ENCODE measurements around the gene CMTM4.
"Not testable (repeated sequence)": the region's sequence is repeated elsewhere in the genome, so short reads cannot be mapped to it uniquely, and the experiment has no call there.

The CMTM4 gene

GRCh38 chr16:66627611-66628378, 68.7 kb downstream of the CMTM4 start:
- H3K27ac ChIP-seq (ENCODE audit: low read depth, low read length); H3K4me1 ChIP-seq (ENCODE audit: control insufficient read depth, insufficient read depth, low read length); H3K27me3 ChIP-seq (ENCODE audit: control insufficient read depth, insufficient read depth, low read length); H3K9ac ChIP-seq (ENCODE audit: low read length); H3K36me3 ChIP-seq (ENCODE audit: control insufficient read depth, insufficient read depth, low read length); H3K4me3 ChIP-seq (ENCODE audit: low read length): not testable (repeated sequence)

GRCh38 chr16:66623755-66624154, 72.8 kb downstream of the CMTM4 start:
- Histone ChIP-seq H3K27ac (ENCODE audit: low read depth, low read length) (no peak overlapping the region), H3K36me3 (ENCODE audit: control insufficient read depth, insufficient read depth, low read length) (peaks cover 3% of the 10 kb centered on the region), H3K9ac (ENCODE audit: low read length) (no peak overlapping the region), H3K27me3 (ENCODE audit: control insufficient read depth, insufficient read depth, low read length) (no peaks in the 10 kb centered on the region), H3K4me1 (ENCODE audit: control insufficient read depth, insufficient read depth, low read length) (peaks cover 1% of the 10 kb centered on the region), H3K4me3 (ENCODE audit: low read length) (no peak overlapping the region)

GRCh38 chr16:66622863-66623262, 73.7 kb downstream of the CMTM4 start:
- no peak overlapping the region for H3K27ac ChIP-seq (ENCODE audit: low read depth, low read length)
- H3K27me3 ChIP-seq (ENCODE audit: control insufficient read depth, insufficient read depth, low read length): no peaks in the 10 kb centered on the region
- H3K4me1 ChIP-seq (ENCODE audit: control insufficient read depth, insufficient read depth, low read length): peaks cover 5% of the 10 kb centered on the region
- H3K9ac ChIP-seq (ENCODE audit: low read length): no peak overlapping the region
- peaks cover 3% of the 10 kb centered on the region for H3K36me3 ChIP-seq (ENCODE audit: control insufficient read depth, insufficient read depth, low read length)
- H3K4me3 ChIP-seq (ENCODE audit: low read length): no peak overlapping the region

- peaks cover 5% of the 10 kb centered on the region for H3K4me1 ChIP-seq (ENCODE audit: control insufficient read depth, insufficient read depth, low read length)
- no peak overlapping the region for H3K9ac ChIP-seq (ENCODE audit: low read length)
- H3K27me3 ChIP-seq (ENCODE audit: control insufficient read depth, insufficient read depth, low read length): no peaks in the 10 kb centered on the region
- H3K36me3 ChIP-seq (ENCODE audit: control insufficient read depth, insufficient read depth, low read length): peaks cover 3% of the 10 kb centered on the region
- no peak overlapping the region for H3K27ac ChIP-seq (ENCODE audit: low read depth, low read length)
- H3K4me3 ChIP-seq (ENCODE audit: low read length): no peak overlapping the region
Measured at GRCh38 chr16:66621973-66622372, 74.6 kb downstream of the CMTM4 start.

- H3K4me3 ChIP-seq (ENCODE audit: low read length): no peak overlapping the region
- H3K4me1 ChIP-seq (ENCODE audit: control insufficient read depth, insufficient read depth, low read length): peaks cover 5% of the 10 kb centered on the region
- H3K36me3 ChIP-seq (ENCODE audit: control insufficient read depth, insufficient read depth, low read length): peaks cover 3% of the 10 kb centered on the region
- H3K27ac ChIP-seq (ENCODE audit: low read depth, low read length): no peak overlapping the region
- no peaks in the 10 kb centered on the region for H3K27me3 ChIP-seq (ENCODE audit: control insufficient read depth, insufficient read depth, low read length)
- no peak overlapping the region for H3K9ac ChIP-seq (ENCODE audit: low read length)
Measured at GRCh38 chr16:66620429-66620795, 76.1 kb downstream of the CMTM4 start.

GRCh38 chr16:66619534-66620428, 76.8 kb downstream of the CMTM4 start:
- Histone ChIP-seq H3K36me3 (ENCODE audit: control insufficient read depth, insufficient read depth, low read length) (peaks cover 3% of the 10 kb centered on the region), H3K4me1 (ENCODE audit: control insufficient read depth, insufficient read depth, low read length) (peaks cover 5% of the 10 kb centered on the region), H3K9ac (ENCODE audit: low read length) (no peak overlapping the region), H3K27me3 (ENCODE audit: control insufficient read depth, insufficient read depth, low read length) (no peaks in the 10 kb centered on the region), H3K4me3 (ENCODE audit: low read length) (no peak overlapping the region), H3K27ac (ENCODE audit: low read depth, low read length) (no peak overlapping the region)

GRCh38 chr16:66618588-66619375, 77.8 kb downstream of the CMTM4 start:
- H3K9ac ChIP-seq (ENCODE audit: low read length): no peak overlapping the region
- peaks cover 5% of the 10 kb centered on the region for H3K4me1 ChIP-seq (ENCODE audit: control insufficient read depth, insufficient read depth, low read length)
- H3K27ac ChIP-seq (ENCODE audit: low read depth, low read length): no peak overlapping the region
- H3K36me3 ChIP-seq (ENCODE audit: control insufficient read depth, insufficient read depth, low read length): peaks cover 3% of the 10 kb centered on the region
- no peaks in the 10 kb centered on the region for H3K27me3 ChIP-seq (ENCODE audit: control insufficient read depth, insufficient read depth, low read length)
- no peak overlapping the region for H3K4me3 ChIP-seq (ENCODE audit: low read length)

GRCh38 chr16:66617728-66618127, 78.8 kb downstream of the CMTM4 start:
- no peak overlapping the region for H3K9ac ChIP-seq (ENCODE audit: low read length)
- no peak overlapping the region for H3K4me3 ChIP-seq (ENCODE audit: low read length)
- peaks cover 5% of the 10 kb centered on the region for H3K4me1 ChIP-seq (ENCODE audit: control insufficient read depth, insufficient read depth, low read length)
- H3K36me3 ChIP-seq (ENCODE audit: control insufficient read depth, insufficient read depth, low read length): peaks cover 4% of the 10 kb centered on the region
- no peak overlapping the region for H3K27ac ChIP-seq (ENCODE audit: low read depth, low read length)
- no peaks in the 10 kb centered on the region for H3K27me3 ChIP-seq (ENCODE audit: control insufficient read depth, insufficient read depth, low read length)

GRCh38 chr16:66617010-66617434, 79.5 kb downstream of the CMTM4 start:
- no peak overlapping the region for H3K9ac ChIP-seq (ENCODE audit: low read length)

GRCh38 chr16:66616592-66616991, 80.0 kb downstream of the CMTM4 start:
- Histone ChIP-seq H3K36me3 (ENCODE audit: control insufficient read depth, insufficient read depth, low read length) (peaks cover 8% of the 10 kb centered on the region), H3K9ac (ENCODE audit: low read length) (no peak overlapping the region), H3K4me3 (ENCODE audit: low read length) (no peak overlapping the region), H3K27ac (ENCODE audit: low read depth, low read length) (no peak overlapping the region), H3K4me1 (ENCODE audit: control insufficient read depth, insufficient read depth, low read length) (peaks cover 5% of the 10 kb centered on the region), H3K27me3 (ENCODE audit: control insufficient read depth, insufficient read depth, low read length) (no peaks in the 10 kb centered on the region)

More at GRCh38 chr16:66617010-66617434, 79.5 kb downstream of the CMTM4 start:
- peaks cover 9% of the 10 kb centered on the region for H3K36me3 ChIP-seq (ENCODE audit: control insufficient read depth, insufficient read depth, low read length)
- H3K4me3 ChIP-seq (ENCODE audit: low read length): no peak overlapping the region
- H3K27ac ChIP-seq (ENCODE audit: low read depth, low read length): no peak overlapping the region
- H3K4me1 ChIP-seq (ENCODE audit: control insufficient read depth, insufficient read depth, low read length): peaks cover 5% of the 10 kb centered on the region
- no peaks in the 10 kb centered on the region for H3K27me3 ChIP-seq (ENCODE audit: control insufficient read depth, insufficient read depth, low read length)

- Histone ChIP-seq H3K27ac (ENCODE audit: low read depth, low read length) (no peak overlapping the region), H3K36me3 (ENCODE audit: control insufficient read depth, insufficient read depth, low read length) (peaks cover 6% of the 10 kb centered on the region), H3K27me3 (ENCODE audit: control insufficient read depth, insufficient read depth, low read length) (no peaks in the 10 kb centered on the region), H3K4me3 (ENCODE audit: low read length) (no peak overlapping the region), H3K4me1 (ENCODE audit: control insufficient read depth, insufficient read depth, low read length) (peaks cover 5% of the 10 kb centered on the region), H3K9ac (ENCODE audit: low read length) (no peak overlapping the region)
Measured at GRCh38 chr16:66616169-66616568, 80.4 kb downstream of the CMTM4 start.

GRCh38 chr16:66614161-66614802, 82.3 kb downstream of the CMTM4 start:
- Histone ChIP-seq H3K4me3 (ENCODE audit: low read length) (no peak overlapping the region), H3K9ac (ENCODE audit: low read length) (no peak overlapping the region), H3K27me3 (ENCODE audit: control insufficient read depth, insufficient read depth, low read length) (no peaks in the 10 kb centered on the region), H3K36me3 (ENCODE audit: control insufficient read depth, insufficient read depth, low read length) (peaks cover 18% of the 10 kb centered on the region), H3K27ac (ENCODE audit: low read depth, low read length) (no peak overlapping the region), H3K4me1 (ENCODE audit: control insufficient read depth, insufficient read depth, low read length) (peaks cover 5% of the 10 kb centered on the region)
